ENCODE data around the gene ABAT. TPM values are rescaled to one million over a fixed set of nuclear protein-coding genes. Genes with fewer than 3 reads are reported as not detected.

ABAT gene
- total RNA-seq, result 1 to 10 TPM; 5.4 to 6.0 TPM

DNA sequence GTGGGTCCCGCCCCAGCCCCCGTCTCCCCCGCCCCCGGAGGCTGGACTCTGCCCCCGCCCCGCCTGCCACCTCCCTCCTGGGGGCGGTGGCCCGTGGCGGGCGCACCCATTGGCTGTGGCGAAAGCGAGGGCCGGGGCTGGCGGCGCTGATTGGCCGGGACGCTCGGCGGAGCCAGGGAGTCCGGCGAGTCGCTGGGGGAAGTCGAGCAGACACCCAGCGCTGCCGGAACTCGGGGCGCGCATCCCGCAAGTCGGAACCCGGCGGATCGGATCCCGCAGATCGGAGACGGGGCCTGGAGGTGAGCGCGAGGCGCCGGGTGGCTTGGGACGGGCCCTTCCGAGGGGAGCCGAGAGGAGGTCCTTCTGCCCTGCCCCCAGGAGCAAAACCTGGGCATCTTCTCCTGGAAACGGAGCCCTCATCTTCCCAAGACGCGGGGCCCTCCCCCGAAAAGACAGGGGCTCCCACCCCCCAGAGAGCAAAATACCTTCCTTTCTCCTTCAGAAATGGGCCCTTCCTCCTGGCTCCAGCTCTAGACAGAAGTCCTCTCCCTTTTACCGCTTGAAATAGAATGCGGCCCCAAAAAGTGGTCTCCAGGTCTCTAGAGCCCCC, at the start of gene ABAT:
Gene ABAT (plus strand): TSS at position 205 of the 610 bp plus-strand sequence. CDS start 61,123 bp downstream, outside the sequence.
- ATAC-seq, result peak; percentile 96
- H3K27me3 Mint-ChIP-seq, result no peaks in the 10 kb centered on the region

GRCh38 chr16:8625491-8626087, 48.8 kb upstream of the ABAT start:
- DNase-seq, result no peak
- ATAC-seq, result no peak
- peaks cover 28% of the 10 kb centered on the region for H3K4me1 Mint-ChIP-seq
- no peaks in the 10 kb centered on the region for H3K27me3 Mint-ChIP-seq
- H3K9me3 Mint-ChIP-seq (ENCODE audit: low read depth), result no peaks in the 10 kb centered on the region
- no peak overlapping the region for H3K4me3 Mint-ChIP-seq
- H3K27ac Mint-ChIP-seq, result no peak overlapping the region
- POLR2A ChIA-PET, result interaction anchor here (0.6 kb wide), 1 partner anchor 19 kb away, joined by 3 read pairs; no protein-coding TSS in a partner anchor
- peaks cover 45% of the 10 kb centered on the region for H3K36me3 Mint-ChIP-seq (ENCODE audit: low read depth)
- intact Hi-C loops (cut with DNase I, micrococcal nuclease), result no loop called here
- CTCF ChIA-PET, result no interaction called here

More for the DNA sequence above, at the start of gene ABAT:
- peak; percentile 93 for DNase-seq
- peaks cover 4% of the 10 kb centered on the region for H3K36me3 Mint-ChIP-seq (ENCODE audit: low read depth)
- ChIA-PET CTCF (no interaction called here), POLR2A (interaction anchor here (0.6 kb wide), 1 partner anchor 196 kb away, joined by 3 read pairs; no protein-coding TSS in a partner anchor)
- peaks cover 1% of the 10 kb centered on the region for H3K9me3 Mint-ChIP-seq (ENCODE audit: low read depth)
- intact Hi-C loops (cut with DNase I, micrococcal nuclease), result loop anchor here (1.0 to 10.0 kb wide), 5 partner anchors 53 to 460 kb away; partner anchors contain the start of genes PMM2 (in 2 of the 2), TMEM186 (in 2 of the 2), CARHSP1 (in 1 of the 2) and METTL22 (in 1 of the 2)
- peaks cover 18% of the 10 kb centered on the region for H3K4me1 Mint-ChIP-seq
- peak within 1 kb of the TSS; percentile 92 for H3K27ac Mint-ChIP-seq
- peak within 1 kb of the TSS; percentile 83 for H3K4me3 Mint-ChIP-seq

DNA sequence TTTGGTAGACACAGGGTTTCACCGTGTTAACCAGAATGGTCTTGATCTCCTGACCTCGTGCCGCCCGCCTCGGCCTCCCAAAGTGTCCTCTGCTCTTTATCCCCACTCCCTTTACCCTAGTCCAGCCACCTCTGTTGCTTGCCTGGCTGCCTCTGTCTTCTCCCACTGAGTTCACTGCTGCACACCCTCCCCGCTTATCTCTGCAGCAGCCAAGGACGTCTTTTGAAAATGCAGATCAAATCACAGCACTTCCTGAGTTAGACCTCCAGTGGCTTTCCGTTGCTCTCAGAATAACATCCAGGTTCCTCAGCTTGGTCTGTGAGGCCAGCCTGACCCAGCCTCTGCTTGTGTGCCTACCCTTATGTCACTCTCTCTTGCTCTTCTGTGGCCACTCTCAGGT, 47.5 kb upstream of the ABAT start:
- Mint-ChIP-seq H3K36me3 (ENCODE audit: low read depth) (peaks cover 53% of the 10 kb centered on the region), H3K9me3 (ENCODE audit: low read depth) (no peaks in the 10 kb centered on the region), H3K4me3 (no peak overlapping the region), H3K27ac (no peak overlapping the region), H3K27me3 (no peaks in the 10 kb centered on the region), H3K4me1 (peaks cover 22% of the 10 kb centered on the region)
- ATAC-seq (no peak), DNase-seq (no peak)
- ChIA-PET CTCF (interaction anchor here (0.6 to 1.0 kb wide), 2 partner anchors 19 to 60 kb away, joined by 3 read pairs; no protein-coding TSS in a partner anchor), POLR2A (no interaction called here)
- intact Hi-C loops (cut with DNase I, micrococcal nuclease), result no loop called here

GRCh38 chr16:8627456-8627855, 47.0 kb upstream of the ABAT start:
- Mint-ChIP-seq H3K27me3 (no peaks in the 10 kb centered on the region), H3K4me3 (no peak overlapping the region), H3K36me3 (ENCODE audit: low read depth) (peaks cover 53% of the 10 kb centered on the region), H3K27ac (no peak overlapping the region), H3K9me3 (ENCODE audit: low read depth) (no peaks in the 10 kb centered on the region), H3K4me1 (peaks cover 18% of the 10 kb centered on the region)
- ChIA-PET POLR2A (no interaction called here), CTCF (interaction anchor here (0.6 to 1.0 kb wide), 2 partner anchors 19 to 60 kb away, joined by 3 read pairs; no protein-coding TSS in a partner anchor)
- intact Hi-C loops (cut with DNase I, micrococcal nuclease), result no loop called here
- DNase-seq (no peak), ATAC-seq (no peak)

GRCh38 chr16:8628981-8629725, 45.3 kb upstream of the ABAT start:
- Mint-ChIP-seq H3K27ac (no peak overlapping the region), H3K27me3 (no peaks in the 10 kb centered on the region), H3K4me1 (peaks cover 10% of the 10 kb centered on the region), H3K36me3 (ENCODE audit: low read depth) (peaks cover 55% of the 10 kb centered on the region), H3K9me3 (ENCODE audit: low read depth) (no peaks in the 10 kb centered on the region), H3K4me3 (no peak overlapping the region)
- DNase-seq (no peak), ATAC-seq (no peak)
- ChIA-PET POLR2A (interaction anchor here (0.6 kb wide), 1 partner anchor 240 kb away, joined by 3 read pairs; the partner anchor contains the start of gene CARHSP1), CTCF (interaction anchor here (0.6 kb wide), 1 partner anchor 46 kb away, joined by 3 read pairs; no protein-coding TSS in a partner anchor)
- intact Hi-C loops (cut with DNase I, micrococcal nuclease), result no loop called here

DNA sequence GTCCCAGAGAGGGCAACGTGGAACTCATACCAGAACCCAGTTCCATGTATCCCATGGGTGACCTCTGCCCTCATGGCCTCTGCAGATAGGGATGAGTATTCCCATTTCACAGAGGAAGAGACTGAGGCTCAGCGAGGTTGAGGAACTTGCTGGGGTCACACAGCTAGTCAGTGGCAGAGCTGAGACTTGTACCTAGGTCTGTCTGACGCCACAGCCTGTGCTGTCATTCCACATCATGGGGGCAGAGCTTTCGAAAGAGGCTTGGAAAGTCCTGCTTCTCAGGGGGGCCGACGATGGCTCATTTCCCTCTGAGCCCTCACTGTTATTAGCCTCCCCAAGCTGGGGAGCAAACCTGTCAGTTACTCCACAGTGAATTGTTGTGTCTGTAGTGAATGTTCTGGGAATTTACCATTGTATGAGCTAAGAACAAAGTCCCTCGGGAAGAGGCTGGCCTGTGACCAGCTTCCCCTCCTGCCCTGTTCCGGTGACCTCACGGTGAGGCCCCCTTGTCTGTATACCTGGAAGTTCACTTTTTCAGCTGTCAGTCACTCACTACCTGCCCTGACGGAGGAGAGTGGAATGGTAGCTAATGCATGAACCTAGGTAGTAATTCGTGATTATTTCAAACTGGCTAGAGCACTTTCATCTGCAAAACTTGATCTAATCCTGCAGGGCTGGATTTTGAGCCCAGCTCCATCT, 44.0 kb upstream of the ABAT start:
- Mint-ChIP-seq H3K36me3 (ENCODE audit: low read depth) (peaks cover 52% of the 10 kb centered on the region), H3K4me3 (no peak overlapping the region), H3K27ac (no peak overlapping the region), H3K27me3 (no peaks in the 10 kb centered on the region), H3K9me3 (ENCODE audit: low read depth) (no peaks in the 10 kb centered on the region), H3K4me1 (peaks cover 2% of the 10 kb centered on the region)
- POLR2A ChIA-PET, result no interaction called here
- CTCF ChIA-PET, result no interaction called here
- ATAC-seq (no peak), DNase-seq (no peak)
- intact Hi-C loops (cut with DNase I, micrococcal nuclease), result no loop called here

- ChIA-PET POLR2A (no interaction called here), CTCF (no interaction called here)
- peaks cover 44% of the 10 kb centered on the region for H3K36me3 Mint-ChIP-seq (ENCODE audit: low read depth)
These were observed 43.0 kb upstream of the ABAT start for GRCh38 chr16:8631373-8631772.

GRCh38 chr16:8631818-8632465, 42.5 kb upstream of the ABAT start:
- ATAC-seq, result no peak
- no peaks in the 10 kb centered on the region for H3K9me3 Mint-ChIP-seq (ENCODE audit: low read depth)
- no peaks in the 10 kb centered on the region for H3K27me3 Mint-ChIP-seq
- H3K36me3 Mint-ChIP-seq (ENCODE audit: low read depth), result peaks cover 44% of the 10 kb centered on the region
- CTCF ChIA-PET, result interaction anchor here (0.6 kb wide), 1 partner anchor 86 kb away, joined by 3 read pairs; no protein-coding TSS in a partner anchor
- no peak for DNase-seq
- H3K27ac Mint-ChIP-seq, result no peak overlapping the region
- H3K4me3 Mint-ChIP-seq, result no peak overlapping the region
- intact Hi-C loops (cut with DNase I, micrococcal nuclease), result no loop called here
- POLR2A ChIA-PET, result no interaction called here
- H3K4me1 Mint-ChIP-seq, result peaks cover 1% of the 10 kb centered on the region

More at GRCh38 chr16:8631373-8631772, 43.0 kb upstream of the ABAT start:
- DNase-seq (no peak), ATAC-seq (no peak)
- Mint-ChIP-seq H3K4me1 (peaks cover 2% of the 10 kb centered on the region), H3K27ac (no peak overlapping the region), H3K9me3 (ENCODE audit: low read depth) (no peaks in the 10 kb centered on the region), H3K4me3 (no peak overlapping the region), H3K27me3 (no peaks in the 10 kb centered on the region)
- intact Hi-C loops (cut with DNase I, micrococcal nuclease), result no loop called here

DNA sequence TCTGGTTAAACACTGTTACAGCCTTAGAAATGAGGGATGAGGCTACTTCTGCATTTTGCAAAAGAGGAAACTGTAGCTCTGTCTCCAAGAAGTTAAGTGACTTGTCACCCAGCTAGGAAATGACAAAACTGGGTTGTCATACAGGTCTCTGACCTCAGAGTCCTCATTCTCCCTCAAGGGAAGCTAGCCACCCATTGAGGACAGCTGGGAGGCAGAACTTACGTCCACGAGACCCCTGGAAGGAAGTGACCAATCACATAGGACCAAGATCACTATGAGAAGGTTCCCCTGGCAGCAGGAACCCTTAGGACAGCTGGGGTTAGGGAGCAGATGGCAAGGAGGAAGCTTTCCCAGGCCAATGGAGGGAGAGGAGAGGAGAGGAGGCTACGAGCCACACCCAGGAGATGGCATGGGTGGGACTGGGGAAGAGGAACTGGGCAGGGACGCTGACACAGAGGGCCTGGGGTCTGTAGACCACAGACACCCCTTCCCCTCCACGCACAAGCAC, 41.7 kb upstream of the ABAT start:
- ATAC-seq, result no peak
- peaks cover 43% of the 10 kb centered on the region for H3K36me3 Mint-ChIP-seq (ENCODE audit: low read depth)
- H3K4me1 Mint-ChIP-seq, result no peaks in the 10 kb centered on the region
- no peaks in the 10 kb centered on the region for H3K27me3 Mint-ChIP-seq
- H3K27ac Mint-ChIP-seq, result no peak overlapping the region
- CTCF ChIA-PET, result interaction anchor here (0.6 kb wide), 1 partner anchor 86 kb away, joined by 3 read pairs; no protein-coding TSS in a partner anchor
- H3K4me3 Mint-ChIP-seq, result no peak overlapping the region
- no peaks in the 10 kb centered on the region for H3K9me3 Mint-ChIP-seq (ENCODE audit: low read depth)
- no peak for DNase-seq
- intact Hi-C loops (cut with DNase I, micrococcal nuclease), result no loop called here
- POLR2A ChIA-PET, result no interaction called here

DNA sequence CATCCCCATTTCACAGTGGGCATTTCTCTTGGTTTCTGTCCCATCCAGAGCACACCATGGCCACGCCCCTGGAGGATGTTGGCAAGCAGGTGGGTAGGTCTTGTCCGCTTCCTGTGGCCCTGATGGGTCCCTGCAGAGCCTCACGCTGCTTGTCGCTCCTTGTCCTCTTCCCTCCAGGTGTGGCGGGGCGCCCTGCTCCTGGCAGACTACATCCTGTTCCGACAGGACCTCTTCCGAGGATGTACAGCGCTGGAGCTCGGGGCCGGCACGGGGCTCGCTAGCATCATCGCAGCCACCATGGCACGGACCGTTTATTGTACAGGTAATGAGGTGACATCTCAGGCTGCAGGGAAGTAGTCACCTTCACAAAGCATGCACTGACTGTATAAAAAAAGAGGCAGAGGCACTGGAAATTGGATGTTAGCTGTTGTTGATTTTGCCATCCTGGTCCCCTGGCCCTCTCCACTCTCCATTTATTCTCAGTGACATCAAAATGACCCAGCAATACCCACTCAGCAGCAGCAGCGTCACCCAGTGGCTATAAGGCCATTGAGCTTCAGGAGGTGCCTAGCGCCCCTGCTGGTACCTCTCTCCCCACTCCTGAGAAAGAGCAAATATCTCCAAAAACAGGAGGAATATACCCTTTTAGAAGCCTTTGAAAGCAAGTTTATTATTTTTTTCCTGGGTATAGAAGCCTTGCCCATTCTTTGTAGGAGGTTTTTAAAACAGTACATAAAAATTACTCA, 39.3 kb upstream of the ABAT start:
- intact Hi-C loops (cut with DNase I, micrococcal nuclease), result no loop called here
- DNase-seq (no peak), ATAC-seq (no peak)
- H3K27me3 Mint-ChIP-seq, result no peaks in the 10 kb centered on the region
- H3K27ac Mint-ChIP-seq, result no peak overlapping the region
- no peaks in the 10 kb centered on the region for H3K4me1 Mint-ChIP-seq
- no peaks in the 10 kb centered on the region for H3K9me3 Mint-ChIP-seq (ENCODE audit: low read depth)
- POLR2A ChIA-PET, result no interaction called here
- peaks cover 28% of the 10 kb centered on the region for H3K36me3 Mint-ChIP-seq (ENCODE audit: low read depth)
- CTCF ChIA-PET, result interaction anchor here (0.6 to 1.0 kb wide), 2 partner anchors 9 to 504 kb away, joined by 3 to 4 read pairs; no protein-coding TSS in a partner anchor
- H3K4me3 Mint-ChIP-seq, result no peak overlapping the region
